Measurements from ENCODE around the gene FBXL12.
"Not testable (repeated sequence)": the region's sequence is repeated elsewhere in the genome, so short reads cannot be mapped to it uniquely, and the experiment has no call there.

The FBXL12 gene

DNA sequence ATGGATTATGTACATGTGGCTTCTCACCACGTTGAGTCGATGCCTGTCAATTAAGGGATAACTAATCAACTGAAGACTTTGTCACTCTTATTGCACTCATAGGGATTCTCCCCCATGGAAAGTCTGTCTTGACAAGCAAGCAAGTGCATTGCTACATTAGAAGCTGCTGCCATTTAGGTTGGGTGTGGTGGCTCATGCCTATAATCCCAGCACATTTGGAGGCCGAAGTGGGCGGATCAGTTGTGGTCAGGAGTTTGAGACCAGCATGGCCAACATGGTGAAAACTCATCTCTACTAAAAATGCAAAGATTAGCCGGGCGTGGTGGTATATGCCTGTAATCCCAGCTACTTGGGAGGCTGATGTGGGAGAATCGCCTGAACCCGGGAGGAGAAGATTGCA lies 32.1 kb downstream of the FBXL12 start:
- TF ChIP-seq ZFX (IDR thresholded peaks at IDR 0.05) = no peak
- TF ChIP-seq, protein P1, sequence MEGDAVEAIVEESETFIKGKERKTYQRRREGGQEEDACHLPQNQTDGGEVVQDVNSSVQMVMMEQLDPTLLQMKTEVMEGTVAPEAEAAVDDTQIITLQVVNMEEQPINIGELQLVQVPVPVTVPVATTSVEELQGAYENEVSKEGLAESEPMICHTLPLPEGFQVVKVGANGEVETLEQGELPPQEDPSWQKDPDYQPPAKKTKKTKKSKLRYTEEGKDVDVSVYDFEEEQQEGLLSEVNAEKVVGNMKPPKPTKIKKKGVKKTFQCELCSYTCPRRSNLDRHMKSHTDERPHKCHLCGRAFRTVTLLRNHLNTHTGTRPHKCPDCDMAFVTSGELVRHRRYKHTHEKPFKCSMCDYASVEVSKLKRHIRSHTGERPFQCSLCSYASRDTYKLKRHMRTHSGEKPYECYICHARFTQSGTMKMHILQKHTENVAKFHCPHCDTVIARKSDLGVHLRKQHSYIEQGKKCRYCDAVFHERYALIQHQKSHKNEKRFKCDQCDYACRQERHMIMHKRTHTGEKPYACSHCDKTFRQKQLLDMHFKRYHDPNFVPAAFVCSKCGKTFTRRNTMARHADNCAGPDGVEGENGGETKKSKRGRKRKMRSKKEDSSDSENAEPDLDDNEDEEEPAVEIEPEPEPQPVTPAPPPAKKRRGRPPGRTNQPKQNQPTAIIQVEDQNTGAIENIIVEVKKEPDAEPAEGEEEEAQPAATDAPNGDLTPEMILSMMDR (conservative IDR thresholded peaks at IDR 0.05) = no peak
- H3K27ac ChIP-seq = no peak overlapping the region

DNA sequence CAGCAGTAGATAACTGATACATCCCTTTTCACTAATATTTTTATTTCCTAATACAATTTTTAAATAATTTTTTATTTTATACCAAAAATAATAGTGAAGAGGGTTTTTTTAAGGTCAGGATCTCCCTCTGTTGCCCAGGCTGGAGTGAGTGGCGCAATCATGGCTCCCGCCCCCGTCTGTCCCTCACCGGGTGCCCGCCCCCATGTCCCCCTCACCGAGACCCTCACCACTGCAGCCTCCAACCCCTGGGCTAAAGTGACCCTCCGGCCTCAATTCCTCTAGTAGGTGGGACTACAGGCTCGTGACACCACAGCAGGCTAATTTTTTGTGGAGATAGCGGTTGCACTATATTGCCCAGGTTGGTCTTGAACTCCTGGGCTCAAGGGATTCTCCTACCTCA lies 32.5 kb downstream of the FBXL12 start:
- H3K27ac ChIP-seq = peak overlapping the region; percentile 67
- TF ChIP-seq, protein P1 (conservative IDR thresholded peaks at IDR 0.05) = no peak
- TF ChIP-seq ZFX (IDR thresholded peaks at IDR 0.05) = no peak

DNA sequence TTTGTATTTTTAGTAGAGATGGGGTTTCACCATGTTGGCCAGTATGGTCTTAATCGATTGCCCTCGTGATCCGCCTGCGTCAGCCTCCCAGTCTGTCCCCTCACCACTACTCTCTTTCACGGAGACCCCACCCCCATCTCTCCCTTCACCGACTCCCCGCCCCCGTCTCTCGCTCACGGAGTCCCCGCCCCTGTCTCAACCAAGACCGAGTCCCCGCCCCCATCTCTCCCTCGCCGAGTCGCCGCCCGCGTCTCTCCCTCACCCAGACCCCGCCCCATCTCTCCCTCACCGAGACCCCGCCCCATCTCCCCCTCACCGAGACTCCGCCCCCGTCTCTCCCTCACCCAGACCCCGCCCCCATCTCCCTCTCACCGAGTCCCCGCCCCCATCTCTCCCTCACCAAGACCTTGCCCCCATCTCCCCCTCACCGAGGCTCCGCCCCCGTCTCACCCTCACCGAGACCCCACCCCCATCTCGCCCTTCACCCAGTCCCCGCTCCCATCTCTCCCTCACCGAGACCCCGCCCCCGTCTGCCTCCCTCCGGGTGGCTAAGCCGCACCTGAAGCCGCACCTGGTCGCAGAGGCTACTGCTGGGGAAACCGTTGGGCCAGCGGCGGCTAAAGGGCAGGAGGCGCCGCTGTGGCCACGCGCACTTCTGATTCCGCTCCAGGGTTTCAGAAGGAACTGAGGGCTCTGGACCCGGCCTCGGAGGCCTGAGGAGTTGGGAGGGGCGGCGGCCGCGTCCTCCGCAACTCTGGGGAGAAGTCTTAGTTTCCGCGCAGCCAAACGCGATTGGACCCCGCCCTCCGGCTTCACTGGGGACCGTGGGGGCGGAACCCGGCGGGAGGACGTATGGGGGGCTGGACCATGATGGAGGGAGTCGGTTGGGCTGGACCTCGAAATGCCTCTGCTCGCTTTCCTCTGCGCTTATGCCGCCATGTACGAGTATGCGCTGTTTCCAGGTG lies 33.2 kb downstream of the FBXL12 start:
- peak overlapping the region; percentile 67 for H3K27ac ChIP-seq
- TF ChIP-seq, protein P1 (conservative IDR thresholded peaks at IDR 0.05) = no peak
- no peak for TF ChIP-seq ZFX (IDR thresholded peaks at IDR 0.05)

DNA sequence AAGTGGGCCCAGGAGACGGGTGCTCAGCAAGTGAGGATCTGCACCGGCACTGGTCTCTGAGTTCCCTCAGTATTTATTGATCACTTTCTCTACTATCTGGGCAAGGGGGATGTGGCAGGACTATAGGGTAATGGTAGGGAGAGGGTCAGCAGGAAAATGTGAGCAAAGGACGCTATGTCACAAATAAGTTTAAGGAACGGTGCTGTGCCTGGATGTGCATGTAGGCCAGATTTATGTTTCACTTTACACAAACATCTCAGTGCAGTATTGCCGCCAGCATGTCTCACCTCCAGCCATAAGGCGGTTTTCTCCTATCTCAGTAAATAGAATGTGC lies 34.7 kb downstream of the FBXL12 start:
- H3K27ac ChIP-seq = not testable (repeated sequence)

DNA sequence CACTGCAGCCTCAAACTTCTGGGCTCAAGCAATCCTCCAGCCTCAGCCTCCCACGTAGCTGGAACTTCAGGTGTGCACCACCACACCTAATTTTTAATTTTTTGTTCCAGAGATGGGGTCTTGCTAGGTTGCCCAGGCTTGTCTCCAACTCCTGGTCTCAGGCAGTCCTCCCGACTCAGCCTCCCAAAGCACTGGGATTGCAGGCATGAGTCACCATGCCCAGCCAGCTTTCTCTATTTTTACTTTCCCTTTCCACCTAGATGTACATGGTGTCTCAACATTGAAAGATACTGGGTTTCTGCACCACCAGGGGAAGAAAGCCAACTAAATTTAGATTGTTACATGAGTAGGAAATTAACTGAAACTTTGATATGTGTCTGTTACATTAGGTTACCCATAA lies 36.5 kb downstream of the FBXL12 start:
- TF ChIP-seq, protein P1 (conservative IDR thresholded peaks at IDR 0.05) = no peak
- no peak for TF ChIP-seq ZFX (IDR thresholded peaks at IDR 0.05)
- H3K27ac ChIP-seq = no peak overlapping the region

DNA sequence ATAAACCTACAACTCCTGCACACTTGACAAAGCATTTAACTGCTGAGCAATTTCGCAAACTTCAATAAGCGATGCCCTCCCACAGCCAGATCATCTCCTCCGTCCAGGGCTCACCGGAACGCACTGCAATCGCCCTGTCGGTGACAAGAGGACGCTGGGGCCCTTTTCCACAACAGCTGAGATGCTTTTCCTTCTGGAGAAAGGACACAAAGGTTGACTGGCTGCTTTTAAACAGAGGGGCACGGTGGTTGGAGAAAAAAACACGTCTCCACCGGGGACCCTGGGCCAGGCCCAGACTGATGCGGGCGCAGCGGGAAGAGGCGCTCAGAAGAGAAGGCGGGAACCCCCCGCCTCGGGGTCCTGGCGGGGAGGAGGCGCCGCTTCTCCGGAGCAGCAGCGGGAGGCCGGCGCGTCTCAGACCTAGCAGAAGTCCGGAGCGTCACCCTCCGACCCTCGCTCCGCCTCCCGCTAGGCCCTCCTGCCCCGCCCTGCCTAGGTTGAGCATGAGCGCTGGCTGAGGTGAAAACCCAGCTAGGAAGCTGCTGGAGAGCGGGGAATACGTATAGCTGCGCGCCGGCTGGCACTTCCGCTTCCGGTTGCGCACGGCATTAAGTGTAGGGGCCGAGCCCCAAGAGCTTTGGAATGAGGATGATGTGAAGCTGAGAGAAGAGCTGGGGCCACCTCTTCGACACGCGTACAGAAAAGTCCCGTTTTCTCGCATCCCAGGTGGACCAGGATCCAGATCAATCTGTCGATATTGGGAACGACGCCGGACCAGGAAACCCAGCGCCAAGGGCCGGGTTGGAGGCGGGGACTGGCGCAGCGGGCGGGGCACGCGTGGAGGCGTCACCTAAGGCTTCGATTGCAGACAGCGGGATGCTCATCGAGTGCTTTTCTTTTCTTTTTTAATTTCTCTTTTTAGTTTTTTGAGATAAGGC lies 50.4 kb downstream of the FBXL12 start, which contains the start of gene ZNF846:
ZNF846 (minus strand) TSS at position 564 of the 938 bp plus-strand sequence. CDS start 3,788 bp downstream, outside the sequence.
- peak within 1 kb of the TSS; percentile 77 for H3K27ac ChIP-seq
- TF ChIP-seq, protein P1 (conservative IDR thresholded peaks at IDR 0.05) = no peak
- TF ChIP-seq ZFX (IDR thresholded peaks at IDR 0.05) = peak; percentile 53; the same call in 1 of the 2 replicates
